Stimulated activated CD8-positive, alpha-beta memory T cell treated with anti-CD3 and anti-CD28 coated beads, Interleukin-15, amount 100 ng/mL, for 4 hours (primary cell): Measurements from ENCODE around the gene MTRR.

ENCODE experiments used
- DNase-seq, 2 donors: peaks; one replicate each; pipeline ENCODE4 v3.0.0-alpha.2; 2020; ENCODE audit warnings: low read depth in 2 of 2

The MTRR gene

GRCh38 chr5:7868773-7869473, at the start of gene MTRR, which contains the start of gene FASTKD3:
TSS of gene MTRR (plus strand) at chr5:7869148. CDS start at chr5:7870795, 1,647 bp downstream.
TSS of gene FASTKD3 (minus strand) at chr5:7869031. CDS start at chr5:7868083, 948 bp downstream.
- DNase-seq: peak; percentile 75 to 81

- no peak for DNase-seq
These were observed 46.5 kb upstream of the MTRR start for GRCh38 chr5:7822449-7822848.

GRCh38 chr5:7823594-7823993, 45.4 kb upstream of the MTRR start:
- no peak for DNase-seq

GRCh38 chr5:7824995-7825394, 44.0 kb upstream of the MTRR start:
- no peak for DNase-seq

- DNase-seq: no peak
These were observed 43.3 kb upstream of the MTRR start for GRCh38 chr5:7825630-7826029.

GRCh38 chr5:7827610-7828009, 41.3 kb upstream of the MTRR start:
- no peak for DNase-seq

- DNase-seq: no peak
These were observed 40.7 kb upstream of the MTRR start for GRCh38 chr5:7828269-7828668.

- DNase-seq: no peak
These were observed 34.0 kb upstream of the MTRR start for GRCh38 chr5:7834982-7835381.

- DNase-seq: no peak
These were observed 31.5 kb upstream of the MTRR start for GRCh38 chr5:7837403-7837802.

GRCh38 chr5:7842531-7842930, 26.4 kb upstream of the MTRR start:
- no peak for DNase-seq

- DNase-seq: no peak
These were observed 24.0 kb upstream of the MTRR start for GRCh38 chr5:7844901-7845300.

GRCh38 chr5:7845557-7845956, 23.4 kb upstream of the MTRR start:
- no peak for DNase-seq

GRCh38 chr5:7846327-7846726, 22.6 kb upstream of the MTRR start:
- no peak for DNase-seq

GRCh38 chr5:7848296-7848695, 20.7 kb upstream of the MTRR start:
- DNase-seq: no peak

- DNase-seq: no peak
These were observed 19.1 kb upstream of the MTRR start for GRCh38 chr5:7849681-7850394.

- no peak for DNase-seq
These were observed 18.3 kb upstream of the MTRR start, which contains the start of gene CFAP90 for GRCh38 chr5:7850395-7851239. TSS of gene CFAP90 (minus strand) at chr5:7851133. CDS start at chr5:7851021, 112 bp downstream.

- no peak for DNase-seq
These were observed 17.7 kb upstream of the MTRR start for GRCh38 chr5:7851240-7851592.

- no peak for DNase-seq
These were observed 17.2 kb upstream of the MTRR start for GRCh38 chr5:7851617-7852289.

GRCh38 chr5:7852542-7852941, 16.4 kb upstream of the MTRR start:
- no peak for DNase-seq

- no peak for DNase-seq
These were observed 16.0 kb upstream of the MTRR start for GRCh38 chr5:7852988-7853387.

- no peak for DNase-seq
These were observed 13.3 kb upstream of the MTRR start for GRCh38 chr5:7855611-7856010.

GRCh38 chr5:7856855-7857254, 12.1 kb upstream of the MTRR start:
- no peak for DNase-seq
